Right lobe of liver (tissue), 6 donors: ENCODE data around the gene PKD2. TPM values are rescaled to one million over a fixed set of nuclear protein-coding genes. Genes with fewer than 3 reads are reported as not detected.
A peak's percentile ranks its signal among the peaks of the same experiment; 100 is the strongest.

Source experiments
- ATAC-seq, 4 donors: fragments of 200-7000 bp; cut with Tn5 transposase; one replicate each; pipeline ENCODE4 v1.9.1; 2020; ENCODE audit warnings: mild to moderate bottlenecking in 4 of 4, moderate library complexity in 4 of 4
- DNase-seq, 3 donors: peaks; one replicate each; pipeline ENCODE4 v3.0.0-alpha.2; 2020
- H3K27ac ChIP-seq, 3 donors: fragments of 200-600 bp; one replicate each; pipeline ENCODE4 v1.8.0; 2022
- H3K27me3 ChIP-seq, 2 donors: fragments of 200-600 bp; one replicate each; pipeline ENCODE4 v1.8.0; 2022
- H3K36me3 ChIP-seq, 4 donors: fragments of 200-600 bp; sonication (generic) in 1 of 4; one replicate each; pipeline versions ENCODE4 v1.5.1 to v1.8.0; 2017 to 2022; ENCODE audit warnings: control low read depth in 1 of 4
- H3K4me1 ChIP-seq, 4 donors: fragments of 200-600 bp; sonication (generic) in 1 of 4; one replicate each; pipeline versions ENCODE4 v1.5.1 to v1.8.0; 2017 to 2022; ENCODE audit warnings: control low read depth in 1 of 4
- H3K4me3 ChIP-seq, 3 donors: fragments of 200-600 bp; one replicate each; pipeline ENCODE4 v1.8.0; 2022
- H3K9me3 ChIP-seq, 4 donors: fragments of 200-600 bp; sonication (generic) in 1 of 4; one replicate each; pipeline versions ENCODE4 v1.5.1 to v1.8.0; 2017 to 2022; ENCODE audit warnings: control low read depth in 1 of 4
- CTCF ChIP-seq, 4 donors: fragments of 200-600 bp in 3 of 4; fragments of 450-650 bp in 1 of 4; IDR thresholded peaks; one replicate each; pipeline versions ENCODE4 v1.5.1 to v1.8.0; 2016 to 2022; ENCODE audit warnings: antibody characterized with exemption in 4 of 4, mild to moderate bottlenecking in 2 of 4
- POLR2A ChIP-seq: fragments of 450-650 bp; IDR thresholded peaks from one replicate; pipeline ENCODE4 v1.6.1; 2017; ENCODE audit warnings: antibody characterized with exemption, mild to moderate bottlenecking
- WGBS: methylation state at CpG from one replicate; pipeline ENCODE4 v1.1.6; 2018; ENCODE audit warnings: low coverage, low lambda C conversion rate; ENCODE audit not compliant: insufficient coverage; ENCODE audit errors: missing lambda C conversion rate; 5-methylcytosine and 5-hydroxymethylcytosine counted together
- intact Hi-C, 2 donors: fragments of 100-400 bp; cut with DNase I; formaldehyde crosslinking; loops; one replicate each; pipeline versions ENCODE4 v1.11.2 to v1.14.1; 2022
- total RNA-seq, 6 experiments: library from RNA; depleted of rRNA in 2 of 6; stranded (reverse); fragments of >200 nt in 2 of 6; fragmentation: NEBNext Ultra II Directional in 3 of 6; extraction: Animal tissue kit (Norgen Biotek cat#: 25700) in 3 of 6; gene quantifications; one replicate each; pipeline versions ENCODE4 v1.1.0 to v1.2.4, GENCODE V29; 2016 to 2023
- donor health status: DM: no; HTN: yes; CAD: no.
- donor health status: DM: no; HTN: no; CAD: no.
- donor health status: DM: no; HTN: no; CAD: no.
- donor health status: DM: no; HTN: yes; CAD: no.
- donor health status: DM: no; HTN: yes; CAD: no.

Gene PKD2
- total RNA-seq, 6 experiments from 2014 or later = 5.5 to 9.0 (median 6.7) TPM

GRCh38 chr4:88054901-88055300 is 47.5 kb downstream of the PKD2 start:
- TF ChIP-seq POLR2A (no peak), CTCF (IDR thresholded peaks at IDR 0.05) (peak; percentile 72 to 91 (median 80))
- ATAC-seq (peak; percentile 99 to 100 (median 100)), DNase-seq (peak; percentile 48 to 76 (median 66))
- H3K27ac ChIP-seq = no peak overlapping the region
- no peaks in the 10 kb centered on the region for H3K36me3 ChIP-seq
- no peak overlapping the region for H3K4me3 ChIP-seq
- H3K27me3 ChIP-seq = no peaks in the 10 kb centered on the region
- intact Hi-C loops = loop anchor here in 1 of 2 donors (10.0 kb wide), 1 partner anchor 160 kb away; no protein-coding TSS in a partner anchor
- peaks cover 0 to 22% (median 0%) of the 10 kb centered on the region in 4 donors for H3K4me1 ChIP-seq
- no peaks in the 10 kb centered on the region for H3K9me3 ChIP-seq
- 52% methylated on average over 2 of the region's 3 CpGs for WGBS

GRCh38 chr4:88058295-88058694 is 50.9 kb downstream of the PKD2 start:
- peaks cover 0 to 56% (median 13%) of the 10 kb centered on the region in 4 donors for H3K4me1 ChIP-seq
- intact Hi-C loops = loop anchor here in 1 of 2 donors (10.0 kb wide), 1 partner anchor 157 kb away; no protein-coding TSS in a partner anchor
- ATAC-seq (no peak), DNase-seq (no peak)
- no peak overlapping the region for H3K27ac ChIP-seq
- no peak overlapping the region for H3K4me3 ChIP-seq
- no peak for TF ChIP-seq POLR2A
- no peak for TF ChIP-seq CTCF (IDR thresholded peaks at IDR 0.05)
- no peaks in the 10 kb centered on the region for H3K27me3 ChIP-seq
- no peaks in the 10 kb centered on the region for H3K36me3 ChIP-seq
- WGBS = 93% methylated on average over 3 of the region's 3 CpGs
- no peaks in the 10 kb centered on the region for H3K9me3 ChIP-seq

GRCh38 chr4:88059766-88060165 is 52.3 kb downstream of the PKD2 start:
- intact Hi-C loops = loop anchor here in 1 of 2 donors (10.0 kb wide), 1 partner anchor 155 kb away; no protein-coding TSS in a partner anchor
- Histone ChIP-seq H3K36me3 (no peaks in the 10 kb centered on the region), H3K4me3 (no peak overlapping the region), H3K9me3 (no peaks in the 10 kb centered on the region), H3K4me1 (peaks cover 0 to 68% (median 14%) of the 10 kb centered on the region in 4 donors), H3K27ac (peak overlapping the region in 1 of 3 donors; percentile 11), H3K27me3 (no peaks in the 10 kb centered on the region)
- TF ChIP-seq POLR2A (no peak), CTCF (IDR thresholded peaks at IDR 0.05) (no peak)
- 24% methylated on average over 2 of the region's 2 CpGs for WGBS
- ATAC-seq (no peak), DNase-seq (no peak)

GRCh38 chr4:88060431-88060830 is 53.0 kb downstream of the PKD2 start:
- Histone ChIP-seq H3K4me1 (peaks cover 0 to 75% (median 14%) of the 10 kb centered on the region in 4 donors), H3K4me3 (no peak overlapping the region), H3K9me3 (no peaks in the 10 kb centered on the region), H3K27me3 (no peaks in the 10 kb centered on the region), H3K36me3 (no peaks in the 10 kb centered on the region), H3K27ac (no peak overlapping the region)
- intact Hi-C loops = no loop called here
- no peak for ATAC-seq
- DNase-seq = no peak
- TF ChIP-seq CTCF (IDR thresholded peaks at IDR 0.05) (no peak), POLR2A (no peak)
- WGBS = 72% methylated on average over 2 of the region's 2 CpGs
